ENCODE data around the gene RASSF4.
"Not testable (repeated sequence)": the region's sequence is repeated elsewhere in the genome, so short reads cannot be mapped to it uniquely, and the experiment has no call there.

The RASSF4 gene

GRCh38 chr10:45008524-45009161 is 49.0 kb downstream of the RASSF4 start:
- DNase-seq = peak in 2 of 5 donors; percentile 9 to 61

DNA sequence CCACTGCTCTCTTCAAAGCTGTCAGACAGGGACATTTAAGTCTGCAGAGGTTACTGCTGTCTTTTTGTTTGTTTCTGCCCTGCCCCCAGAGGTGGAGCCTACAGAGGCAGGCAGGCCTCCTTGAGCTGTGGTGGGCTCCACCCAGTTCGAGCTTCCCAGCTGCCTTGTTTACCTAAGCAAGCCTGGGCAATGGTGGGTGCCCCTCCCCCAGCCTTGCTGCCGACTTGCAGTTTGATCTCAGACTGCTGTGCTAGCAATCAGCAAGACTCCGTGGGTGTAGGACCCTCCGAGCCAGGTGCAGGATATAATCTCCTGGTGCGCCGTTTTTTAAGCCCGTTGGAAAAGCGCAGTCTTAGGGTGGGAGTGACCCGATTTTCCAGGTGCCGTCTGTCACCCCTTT is 55.0 kb downstream of the RASSF4 start:
- not testable (repeated sequence) for DNase-seq

DNA sequence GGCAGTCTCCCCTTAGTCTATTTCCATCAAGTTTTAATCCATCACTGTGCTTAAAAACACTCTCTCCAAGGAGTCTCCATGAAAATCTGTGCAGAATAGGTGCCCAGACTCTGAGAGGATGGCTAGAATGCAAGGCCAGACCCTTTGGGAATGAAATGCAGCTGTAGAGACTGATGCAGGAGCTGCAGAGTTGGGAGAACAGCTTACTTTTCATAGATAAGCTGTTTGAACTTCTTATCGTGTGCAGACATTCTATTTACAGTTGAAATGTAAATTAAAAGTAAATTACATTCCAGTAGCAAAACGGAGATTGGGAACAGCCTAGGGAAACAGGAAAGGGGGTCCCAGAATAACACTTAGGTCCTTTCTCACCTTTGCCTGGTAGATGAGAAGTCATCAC is 56.0 kb downstream of the RASSF4 start:
- no peak for DNase-seq

GRCh38 chr10:45023426-45023825 is 63.8 kb downstream of the RASSF4 start:
- no peak for DNase-seq

DNA sequence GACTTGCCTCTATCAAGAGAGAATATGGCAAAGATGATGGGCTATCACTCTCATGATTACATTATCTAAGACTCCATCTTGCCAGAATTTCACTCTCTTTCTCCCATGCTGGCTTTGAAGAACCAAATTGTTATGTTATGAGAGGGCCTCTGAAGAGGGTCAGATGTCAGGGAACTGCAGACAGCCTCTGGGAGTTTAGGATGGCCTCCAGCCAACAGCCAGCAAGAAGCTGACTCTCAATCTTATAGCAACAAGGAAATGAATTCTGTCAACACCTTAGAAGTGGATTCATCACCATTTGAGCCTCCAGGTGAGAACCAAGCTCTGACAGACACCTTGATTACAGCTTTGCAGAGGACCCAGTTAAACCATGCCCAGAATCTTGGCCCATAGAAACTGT is 74.7 kb downstream of the RASSF4 start:
- no peak for DNase-seq

- no peak for DNase-seq
Observed at GRCh38 chr10:45035673-45036072, 76.1 kb downstream of the RASSF4 start.

DNA sequence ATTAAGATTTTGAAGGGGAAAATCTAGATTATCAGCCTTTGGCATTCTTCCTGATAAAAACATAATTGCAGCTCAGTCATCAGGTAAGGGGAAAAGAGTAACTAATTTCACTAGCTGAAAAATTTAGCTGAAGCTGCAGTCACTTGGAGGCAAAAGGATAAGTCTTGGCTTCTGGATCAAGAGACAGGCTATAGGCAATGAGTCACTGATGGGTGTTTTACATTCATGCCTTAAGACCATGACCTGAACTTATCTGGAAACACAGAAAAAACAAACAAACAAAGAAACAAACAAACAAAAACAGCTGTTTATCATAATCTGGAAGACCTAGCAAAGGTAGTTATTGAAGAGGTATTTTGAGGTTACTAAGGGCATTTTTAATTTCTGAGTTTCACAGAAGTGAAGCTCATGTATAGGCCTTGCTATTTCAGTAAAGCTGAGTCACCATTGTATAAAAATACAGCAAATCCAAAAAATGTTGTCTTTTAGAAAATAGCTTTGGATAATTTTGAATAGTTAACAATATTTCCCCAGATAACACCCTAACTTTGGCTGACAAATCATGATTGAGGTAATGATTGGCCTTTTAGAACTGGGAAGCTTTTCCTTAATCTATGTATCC is 81.4 kb downstream of the RASSF4 start:
- no peak for DNase-seq

GRCh38 chr10:45044290-45044689 is 84.7 kb downstream of the RASSF4 start:
- DNase-seq = no peak

Data from T-helper 1 cell (primary cell).